GM21723 (cell line): ENCODE data around the gene PPARA.
"Not testable (repeated sequence)": the region's sequence is repeated elsewhere in the genome, so short reads cannot be mapped to it uniquely, and the experiment has no call there.

ENCODE experiments used
- ATAC-seq: cut with Tn5 transposase; IDR thresholded peaks from one replicate; pipeline ENCODE4 v1.9.1; 2021; ENCODE audit warnings: mild to moderate bottlenecking, moderate library complexity; ENCODE audit not compliant: unreplicated experiment

The PPARA gene

DNA sequence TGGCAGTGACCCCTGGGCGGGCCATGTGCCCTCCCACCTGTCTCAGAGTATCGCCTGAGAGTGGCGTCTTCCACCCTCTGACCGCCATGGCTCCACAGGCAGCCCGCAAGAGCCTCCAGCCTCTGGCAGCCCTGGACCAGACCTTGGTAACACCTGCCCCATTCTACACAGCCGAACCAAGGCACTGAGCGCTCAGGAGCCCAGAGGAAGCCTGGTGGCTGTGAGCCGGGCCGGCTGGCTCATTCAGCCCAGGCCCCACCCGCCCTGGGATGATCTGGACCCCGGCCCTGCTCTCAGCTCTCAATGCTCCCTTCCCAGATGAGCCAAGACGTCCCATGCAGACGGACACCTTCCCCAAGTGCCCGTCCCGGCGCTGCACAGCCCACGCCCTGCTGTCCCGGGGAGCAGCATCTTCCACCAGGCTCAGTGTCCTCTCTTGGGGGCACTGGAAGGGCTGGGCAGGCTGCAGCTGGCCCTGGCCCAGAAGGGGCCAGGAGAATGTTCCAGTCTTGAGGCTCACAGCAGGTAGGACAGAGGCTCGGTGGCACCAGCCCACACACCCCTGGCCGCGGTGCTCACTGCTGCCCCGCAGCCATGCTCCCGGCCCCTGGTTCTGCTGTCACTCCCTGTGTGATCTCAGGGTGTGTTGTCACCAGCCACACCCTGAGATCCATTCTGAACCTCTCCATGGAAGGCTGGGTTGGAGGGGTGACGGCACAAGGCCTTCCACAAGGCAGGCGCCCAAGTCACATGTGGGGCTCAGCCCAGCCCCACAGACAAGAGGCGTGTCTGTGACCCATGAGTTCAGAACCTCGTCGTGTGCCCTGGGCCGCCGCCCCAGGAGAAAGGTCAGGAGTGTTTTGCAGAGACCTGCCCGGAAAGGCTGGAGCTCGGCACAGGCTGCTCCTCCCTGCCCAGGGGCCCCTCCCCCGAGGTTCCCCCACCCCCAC lies 24.2 kb upstream of the PPARA start:
- ATAC-seq = no peak

DNA sequence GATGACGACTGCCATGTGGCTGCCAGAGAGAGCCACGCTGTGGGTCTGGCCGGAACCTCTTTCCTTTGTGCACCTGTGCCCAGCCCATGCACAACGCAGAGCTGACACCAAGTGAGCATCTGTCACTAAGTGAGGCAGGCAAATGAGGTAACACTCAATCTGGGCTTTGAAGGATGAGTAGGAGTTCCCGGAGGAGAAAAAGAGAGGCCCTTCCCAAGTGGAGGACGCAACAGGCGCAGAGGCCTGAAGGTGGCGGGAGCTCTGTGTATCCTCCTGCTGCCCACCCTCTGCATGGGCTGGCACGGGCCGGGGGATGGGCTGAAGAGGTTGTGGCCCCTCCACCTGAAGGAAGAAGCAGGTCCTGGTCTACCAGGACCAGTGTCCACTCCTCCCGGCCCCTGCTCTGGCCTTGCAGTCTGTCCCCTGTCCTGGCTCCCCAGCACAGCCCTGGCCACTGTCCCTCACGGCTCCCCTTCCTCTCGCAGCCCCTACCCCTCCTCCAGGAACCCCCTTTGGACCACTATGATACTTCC lies 23.4 kb upstream of the PPARA start:
- no peak for ATAC-seq

DNA sequence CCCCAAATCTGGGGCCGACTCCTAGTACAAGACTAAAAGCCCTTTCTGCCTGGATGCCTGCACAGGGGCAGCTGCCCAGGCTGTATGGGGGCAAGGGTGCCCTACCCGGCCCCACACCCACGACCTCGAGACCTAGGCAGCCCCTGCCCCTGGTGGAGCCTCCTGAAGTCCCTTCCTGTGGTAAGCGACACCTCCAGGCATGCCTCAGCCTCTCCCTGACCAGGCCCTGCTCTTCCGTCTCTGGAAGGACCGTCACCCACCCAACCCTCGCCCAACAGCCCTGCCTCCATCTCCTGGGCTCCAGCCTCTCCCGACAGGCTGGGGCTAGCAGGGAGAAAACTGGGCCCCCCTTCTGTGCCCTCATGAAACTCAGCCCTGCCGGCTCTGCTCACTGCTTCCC lies 22.8 kb upstream of the PPARA start:
- ATAC-seq = no peak

DNA sequence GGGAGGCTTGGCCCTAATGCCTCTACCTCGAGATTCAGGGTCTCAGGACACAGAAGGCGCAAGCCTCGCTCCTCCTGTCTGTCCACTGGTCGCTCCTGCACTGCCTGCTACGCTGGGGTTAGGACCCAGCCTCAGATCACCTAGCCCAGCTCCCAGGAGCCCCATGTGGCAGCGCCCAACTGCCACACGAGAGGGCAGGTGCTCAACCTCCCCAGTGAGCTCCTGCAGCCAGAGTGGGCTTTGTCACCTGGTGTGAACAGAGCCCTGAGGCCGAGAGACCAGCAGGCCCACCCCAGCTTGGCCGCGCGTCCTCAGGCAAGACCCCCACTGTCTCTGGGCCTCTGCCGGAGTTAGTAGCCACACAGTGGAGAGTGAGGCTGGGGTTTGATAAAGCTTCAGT lies 21.7 kb upstream of the PPARA start:
- ATAC-seq = no peak

DNA sequence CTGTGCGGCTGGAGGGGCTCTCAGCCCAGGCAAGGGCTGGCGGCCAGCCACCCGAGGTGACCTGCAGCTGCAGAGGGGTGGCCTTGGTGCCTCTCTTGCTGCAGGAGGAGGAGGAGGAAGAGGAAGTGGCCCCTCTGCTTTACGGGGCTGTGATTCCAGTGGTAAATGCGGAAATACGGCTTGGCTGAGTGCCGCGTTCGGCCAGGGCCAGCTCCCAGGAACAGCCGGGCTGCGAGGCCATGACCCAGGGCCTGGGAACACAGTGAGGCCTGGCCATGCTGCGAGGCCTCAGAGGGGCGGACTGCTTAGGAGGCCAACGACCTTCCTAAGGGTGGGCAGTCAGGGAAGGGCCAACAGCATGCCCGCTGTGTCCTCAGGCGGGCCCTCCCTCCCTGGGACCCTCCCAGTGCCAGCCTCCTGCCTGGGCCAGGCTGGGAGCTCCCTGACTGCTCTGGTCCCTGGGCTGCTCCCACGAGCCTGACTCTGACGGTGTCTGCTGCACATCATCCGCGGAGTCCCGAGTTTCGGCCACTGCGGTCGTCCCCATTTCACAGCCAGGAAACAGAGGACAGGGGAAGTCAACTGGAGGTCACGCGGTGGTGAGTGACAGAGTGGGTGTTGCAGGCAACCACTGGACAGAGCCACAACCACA lies 20.8 kb upstream of the PPARA start:
- ATAC-seq = no peak

DNA sequence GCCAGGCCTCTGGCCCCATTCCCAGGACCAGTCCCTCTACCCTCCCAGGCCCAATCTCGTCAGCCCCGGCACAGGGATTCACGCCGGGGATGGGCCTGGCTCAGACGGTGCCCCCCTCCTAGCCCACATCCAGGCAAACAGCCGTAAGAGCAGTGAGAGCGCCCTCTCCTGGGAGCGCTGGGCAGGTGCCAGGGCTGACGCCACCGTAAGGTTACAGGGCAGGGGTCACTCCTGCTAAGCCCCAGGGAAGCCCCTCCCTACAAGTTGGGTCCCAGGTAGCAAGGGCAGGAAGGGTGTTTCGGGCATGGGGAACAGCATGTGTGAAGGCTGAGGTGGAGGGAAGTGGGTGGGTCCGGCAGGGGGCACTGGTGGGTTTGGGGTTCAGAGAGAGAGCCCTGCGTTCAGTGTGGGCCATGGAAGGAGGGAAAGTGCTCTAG lies 19.2 kb upstream of the PPARA start:
- ATAC-seq = no peak

DNA sequence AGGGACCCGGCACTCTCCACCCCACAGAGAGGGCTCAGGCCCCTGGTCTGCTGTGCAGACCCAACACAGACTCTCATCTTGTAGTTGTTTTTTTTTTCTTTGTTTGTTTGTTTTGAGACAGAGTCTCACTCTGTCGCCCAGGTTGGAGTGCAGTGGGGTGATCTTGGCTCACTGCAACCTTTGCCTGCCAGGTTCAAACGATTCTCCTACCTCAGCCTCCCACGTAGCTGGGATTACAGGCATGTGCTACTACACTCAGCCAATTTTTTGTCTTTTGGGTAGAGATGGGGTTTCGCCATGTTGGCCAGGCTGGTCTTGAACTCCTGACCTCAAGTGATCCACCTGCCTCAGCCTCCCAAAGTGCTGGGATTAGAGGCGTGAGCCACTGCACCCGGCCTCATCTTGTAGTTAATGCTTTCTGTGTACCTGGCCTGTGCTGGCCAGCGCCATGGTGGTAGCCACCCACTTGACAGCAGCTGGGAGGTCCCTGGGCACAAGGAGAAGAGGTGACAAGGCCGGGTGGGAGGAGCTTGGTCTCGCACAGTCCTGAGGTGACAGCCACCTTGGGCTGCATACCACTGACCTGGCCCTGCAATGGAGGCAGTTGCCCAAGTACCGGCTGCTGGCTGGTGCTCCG lies 18.0 kb upstream of the PPARA start:
- ATAC-seq = not testable (repeated sequence)

DNA sequence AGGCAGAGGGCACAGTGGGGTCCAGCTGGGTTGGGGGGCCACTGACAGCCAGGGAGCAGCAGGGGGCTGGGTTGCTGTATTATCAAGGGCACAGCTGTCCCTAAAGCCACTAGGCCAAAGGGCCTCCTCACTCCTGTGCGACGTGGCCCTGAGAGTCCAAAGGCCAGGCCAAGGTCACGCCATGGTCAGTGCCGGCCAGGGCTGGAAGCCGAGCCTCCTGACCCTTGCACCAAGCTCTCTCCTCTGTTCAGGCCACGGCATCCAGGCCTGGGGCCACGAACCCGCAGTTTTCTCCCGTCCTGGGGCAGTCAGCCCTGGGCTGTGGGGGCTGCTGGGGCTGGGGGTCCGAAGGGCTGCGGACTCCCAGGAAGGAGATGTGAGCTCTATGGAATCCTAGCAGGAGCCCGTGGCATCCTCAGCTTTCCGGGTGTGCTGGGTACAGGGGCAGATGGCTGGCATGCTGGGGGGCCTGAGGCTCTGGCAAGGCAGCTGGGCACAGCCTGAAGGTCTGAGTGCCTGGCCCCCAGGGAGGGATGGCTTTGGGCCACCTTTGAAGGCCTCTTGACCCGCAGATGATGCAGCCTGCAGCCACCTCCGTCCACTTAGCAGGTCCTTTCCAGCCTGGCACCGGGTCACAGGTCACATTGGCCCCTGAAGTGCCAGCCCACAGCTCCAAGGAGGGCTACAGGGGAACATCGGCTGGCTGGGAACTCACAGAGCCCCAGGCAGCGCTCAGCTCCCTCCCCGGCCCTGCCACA lies 17.3 kb upstream of the PPARA start:
- no peak for ATAC-seq

DNA sequence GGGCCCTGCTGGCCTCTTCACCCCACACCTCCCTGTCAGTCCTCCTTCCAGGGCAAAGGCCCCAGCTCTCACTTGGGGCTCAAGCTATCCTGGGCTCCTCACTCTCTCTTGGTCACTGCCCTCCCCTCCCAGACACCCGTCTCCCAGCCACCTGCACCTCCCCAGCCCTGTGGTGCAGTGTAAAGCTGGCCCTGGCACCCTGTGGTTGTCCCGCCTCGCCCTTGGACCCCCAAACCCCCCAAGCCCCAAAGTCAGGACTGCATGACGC lies 16.8 kb upstream of the PPARA start:
- ATAC-seq = no peak

DNA sequence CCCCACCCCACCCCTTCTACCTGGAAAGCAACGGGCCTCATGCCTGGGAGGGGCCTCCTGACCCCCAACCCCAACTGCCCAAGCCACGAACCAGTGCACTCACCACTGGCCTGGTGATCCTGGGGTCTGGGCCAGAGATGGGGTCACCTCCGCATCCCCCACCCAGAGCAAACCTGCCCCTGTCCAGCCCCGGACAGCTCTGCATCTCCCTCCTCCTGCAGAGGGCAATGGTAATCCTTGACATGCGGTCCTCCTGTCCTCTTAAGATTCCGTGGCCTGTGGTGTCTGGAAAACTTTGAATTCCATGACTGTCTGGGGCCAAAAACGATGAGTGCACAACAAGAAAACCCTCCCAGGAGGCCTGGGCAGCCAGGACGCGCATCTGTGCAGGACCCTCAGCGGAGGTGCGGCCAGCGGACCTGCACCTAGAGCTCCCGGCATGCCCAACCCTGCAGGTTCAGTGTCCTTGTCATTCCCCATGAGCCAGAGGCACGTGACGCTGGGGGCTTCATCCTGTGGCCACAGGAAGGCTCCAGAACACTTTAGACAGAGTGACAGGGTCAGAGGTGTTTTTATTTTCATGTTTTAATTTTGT lies 16.1 kb upstream of the PPARA start:
- no peak for ATAC-seq

DNA sequence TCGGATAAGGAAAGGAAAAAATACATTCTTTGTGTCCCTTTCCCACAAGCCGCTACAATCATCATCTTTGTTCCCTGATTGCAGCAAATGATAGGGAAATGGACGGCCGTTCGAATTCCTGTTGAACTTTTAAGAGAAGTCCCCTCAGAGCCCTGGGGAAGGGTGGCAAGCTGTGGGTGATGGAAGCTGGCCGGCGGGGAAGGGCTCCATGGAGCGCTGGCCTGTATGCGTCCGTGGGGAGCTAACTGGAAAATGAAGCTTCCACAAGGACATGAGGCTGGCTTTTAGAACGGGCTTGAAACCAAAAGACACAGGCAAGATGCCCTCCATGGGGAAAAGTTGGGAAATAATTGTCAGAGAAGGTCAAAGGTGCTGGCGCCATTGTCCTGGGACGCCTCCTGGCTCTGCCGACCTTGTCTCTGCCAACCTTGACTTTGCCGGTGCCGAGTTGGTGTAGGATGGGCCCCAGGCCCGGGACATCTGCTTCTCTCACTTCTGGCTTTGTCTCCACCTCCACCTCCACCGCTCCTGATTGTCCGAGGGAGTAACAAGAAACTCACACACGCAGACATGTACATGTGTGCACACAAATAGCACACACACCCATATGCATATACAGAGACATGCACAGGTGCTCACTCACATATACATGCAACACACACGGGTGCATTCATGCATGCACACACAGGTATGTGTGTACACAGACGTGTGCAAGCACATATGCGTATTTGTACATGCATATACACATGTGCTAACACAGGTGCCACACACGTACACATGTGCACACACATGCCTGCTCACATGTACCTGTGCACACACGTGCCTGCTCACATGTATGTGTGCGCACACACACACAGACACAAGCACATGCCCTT lies 14.5 kb upstream of the PPARA start:
- ATAC-seq = no peak

DNA sequence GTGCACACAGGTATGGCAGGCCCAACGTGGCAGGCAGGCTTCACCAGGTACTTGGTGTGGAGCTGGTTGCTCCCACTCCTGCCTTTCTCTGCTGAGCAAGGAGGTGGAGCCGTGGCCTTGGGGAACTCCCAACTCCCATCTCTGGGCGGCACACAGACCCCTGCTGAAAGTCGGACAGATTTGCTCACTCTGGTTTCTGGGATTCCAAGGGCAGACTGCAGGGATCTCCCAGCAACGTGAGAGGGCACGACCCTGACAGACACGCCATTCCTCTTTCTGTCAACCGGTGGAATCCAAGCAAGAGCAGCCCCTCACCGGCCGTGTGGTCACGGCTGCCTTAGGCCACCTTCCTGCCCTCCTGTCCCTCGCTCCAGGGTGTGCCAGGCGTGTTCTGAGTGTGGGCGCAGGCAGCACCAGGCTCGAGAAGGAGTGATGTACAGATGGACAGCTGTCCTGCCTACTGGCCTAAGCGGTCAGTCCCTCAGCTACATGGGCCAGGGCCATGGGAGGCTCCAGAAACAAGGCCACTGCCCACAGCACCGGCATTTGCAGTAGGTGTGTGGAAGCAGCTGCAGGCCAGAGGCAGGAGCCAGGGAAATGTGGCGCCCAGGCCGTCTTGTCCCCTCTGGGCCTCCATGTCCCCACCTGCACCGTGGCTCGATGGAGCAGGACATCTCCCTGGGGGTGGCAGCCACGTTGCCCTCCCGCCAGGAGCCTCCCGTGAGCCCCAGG lies 13.7 kb upstream of the PPARA start:
- no peak for ATAC-seq

DNA sequence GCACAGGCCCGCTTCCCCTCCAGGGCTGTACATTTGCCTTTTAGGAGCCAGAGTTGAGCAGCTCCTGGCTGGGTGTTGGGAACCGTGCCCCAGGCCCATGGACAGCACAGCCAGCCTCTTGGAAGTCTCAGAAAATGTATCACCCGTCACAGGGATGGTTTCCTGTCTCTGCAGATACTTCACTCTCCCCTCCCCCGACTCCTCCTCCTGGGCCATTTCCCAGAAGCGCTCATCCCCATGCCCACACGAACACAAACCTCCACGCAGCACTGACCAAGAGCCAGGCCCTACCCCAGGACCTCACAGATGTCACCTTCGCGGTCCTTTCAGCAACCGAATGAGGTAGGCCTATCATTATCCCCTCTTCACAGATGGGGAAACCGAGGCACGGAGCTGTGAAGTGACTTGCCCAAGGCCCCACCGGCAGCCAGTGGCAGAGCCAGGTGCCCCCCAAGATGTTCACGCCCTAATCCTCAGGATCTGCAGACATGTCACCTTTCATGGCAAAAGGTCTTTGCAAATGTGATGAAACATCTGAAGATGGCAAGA lies 13.0 kb upstream of the PPARA start:
- ATAC-seq = no peak

DNA sequence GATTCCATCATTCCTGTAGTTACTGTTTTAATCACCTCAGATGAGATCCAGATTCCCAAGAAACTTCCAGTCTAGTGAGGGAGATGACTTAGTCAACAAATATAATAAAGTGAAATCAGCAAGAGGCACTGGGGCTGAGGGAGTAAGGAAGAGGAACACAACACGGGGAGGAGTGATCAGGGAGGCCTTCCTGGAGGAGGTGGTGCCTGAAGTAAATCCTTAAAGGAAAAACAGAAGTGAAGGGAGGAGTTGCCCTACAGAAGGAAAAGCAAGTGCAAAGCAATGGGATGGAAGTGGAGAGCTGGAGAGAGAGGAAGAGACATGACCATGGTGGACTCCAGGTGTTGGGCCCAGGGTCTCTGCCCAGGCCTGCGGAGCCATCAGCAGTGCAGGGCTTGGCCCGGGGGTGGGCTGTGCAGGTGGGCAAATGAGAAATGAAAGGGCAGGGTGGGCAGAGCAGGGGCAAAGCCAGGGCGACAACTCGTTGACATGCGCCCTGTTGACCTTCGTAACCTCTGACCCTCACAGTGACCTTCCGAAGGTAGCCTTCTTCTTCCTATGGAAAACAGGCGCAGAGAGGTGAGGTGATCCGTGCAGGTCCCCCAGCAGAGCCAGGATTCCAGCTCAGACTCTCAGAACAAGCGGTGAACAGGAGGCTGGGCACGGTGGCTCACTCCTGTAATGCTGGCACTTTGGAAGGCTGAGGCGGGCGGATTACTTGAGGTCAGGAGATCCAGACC lies 12.1 kb upstream of the PPARA start:
- ATAC-seq = no peak

DNA sequence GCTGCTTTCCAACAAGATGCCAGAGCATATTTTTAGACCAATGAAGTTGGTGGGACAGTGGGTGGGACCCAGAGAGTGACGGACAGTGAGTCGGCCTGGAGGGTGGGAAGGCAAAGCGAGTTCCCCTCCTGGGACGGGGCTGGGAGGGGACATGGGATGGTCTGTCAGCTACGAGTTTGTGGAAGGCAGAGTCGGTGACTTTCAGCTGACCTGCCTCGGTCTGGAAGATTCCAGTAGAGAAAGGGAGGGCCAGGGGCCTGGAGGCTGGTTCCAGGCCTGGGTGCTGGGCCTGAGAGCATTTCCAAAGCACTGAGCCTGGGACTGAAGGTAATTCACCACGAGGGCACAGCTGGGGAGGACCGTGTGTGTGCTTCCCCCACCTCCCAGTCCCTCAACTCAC lies 10.9 kb upstream of the PPARA start:
- not testable (repeated sequence) for ATAC-seq

DNA sequence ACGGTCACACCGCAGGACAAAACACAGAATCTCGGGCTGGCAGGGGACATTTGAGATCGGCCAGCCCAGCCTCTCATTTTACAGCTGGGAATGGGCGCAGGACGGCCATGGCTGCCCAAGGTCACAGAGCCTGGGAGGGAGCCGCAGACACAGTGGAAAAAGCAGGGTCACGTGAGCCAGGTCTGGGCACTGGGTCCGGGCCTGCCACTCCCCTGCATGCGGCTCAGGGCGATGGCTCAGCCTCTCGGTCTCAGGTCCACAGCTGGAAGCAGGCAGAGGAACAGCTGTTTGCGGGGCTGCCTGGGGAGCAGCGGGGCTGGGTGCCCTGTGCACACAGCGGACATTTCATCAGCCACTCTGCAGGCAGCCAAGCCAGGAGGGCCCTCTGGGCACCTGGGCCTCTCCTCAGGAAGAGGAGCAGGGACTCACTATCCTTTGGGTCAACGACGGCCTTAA lies 10.4 kb upstream of the PPARA start:
- no peak for ATAC-seq

DNA sequence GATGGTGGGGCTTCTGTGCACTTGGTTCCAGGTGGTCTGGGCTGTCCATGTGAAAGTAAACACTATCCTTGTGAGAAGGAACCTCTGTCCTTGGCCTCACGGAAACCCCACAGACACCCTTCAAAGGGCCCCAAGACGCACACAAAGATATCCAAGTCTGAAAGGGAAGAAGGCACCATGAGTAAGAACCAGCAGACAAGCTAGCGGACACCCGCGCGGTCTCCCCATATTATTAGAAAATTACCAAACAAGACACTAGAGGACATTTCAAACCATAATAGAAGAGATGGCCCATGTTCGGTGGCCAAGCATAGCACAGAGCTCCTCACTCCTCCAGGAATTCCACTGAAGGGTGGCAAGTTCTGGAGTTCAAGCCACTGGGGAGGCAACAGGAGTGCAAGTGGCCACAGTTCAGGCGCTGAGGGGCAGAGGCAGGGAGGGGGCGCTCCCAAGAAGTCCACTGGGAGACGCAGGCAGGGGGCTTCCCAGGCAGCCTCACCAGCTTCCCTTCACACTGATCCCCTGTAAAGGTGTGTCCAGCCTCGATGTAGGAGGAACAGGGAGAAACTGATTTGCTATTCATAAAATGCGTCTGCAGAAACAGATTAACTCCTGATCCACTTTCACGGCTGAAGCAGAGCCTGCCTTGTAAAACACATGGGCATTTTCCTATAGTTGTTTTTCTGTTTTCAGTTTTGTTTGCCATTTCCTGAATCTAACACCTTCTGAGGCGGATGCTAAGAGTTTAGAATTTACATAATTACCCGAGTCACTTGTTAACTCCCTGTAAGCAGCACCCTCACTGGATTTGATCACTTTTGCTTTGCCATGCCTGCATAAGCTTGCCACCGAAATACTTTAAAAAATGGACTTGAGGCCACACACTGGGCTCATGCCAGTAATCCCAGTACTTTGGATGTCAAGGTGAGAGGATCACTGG lies 9.1 kb upstream of the PPARA start:
- no peak for ATAC-seq
